Neural progenitor cell (in vitro differentiated cells): ENCODE measurements around the gene CAMSAP1. TPM values are rescaled to one million over a fixed set of nuclear protein-coding genes. Genes with fewer than 3 reads are reported as not detected.
A peak's percentile ranks its signal among the peaks of the same experiment; 100 is the strongest.

ENCODE experiments used
- DNase-seq: peaks from one replicate; pipeline ENCODE4 v3.0.0-alpha.2; 2016; ENCODE audit warnings: low spot score
- H2AFZ ChIP-seq: fragments of 200-600 bp; sonication (generic); replicated peaks from 2 replicates; pipeline ENCODE4 v1.6.1; 2016; ENCODE audit warnings: antibody characterized with exemption
- H3F3A ChIP-seq: fragments of 200-600 bp; sonication (generic); 2 replicates; pipeline ENCODE4 v1.6.1; 2016; ENCODE audit warnings: antibody characterized with exemption, low read depth
- H3K27ac ChIP-seq: fragments of 200-600 bp; sonication (generic); 2 replicates; pipeline ENCODE4 v1.5.1; 2016; ENCODE audit warnings: mild to moderate bottlenecking
- H3K27me3 ChIP-seq: fragments of 200-600 bp; sonication (generic); 2 replicates; pipeline ENCODE4 v1.6.1; 2016; ENCODE audit warnings: mild to moderate bottlenecking, moderate library complexity
- H3K36me3 ChIP-seq: fragments of 200-600 bp; sonication (generic); 2 replicates; pipeline ENCODE4 v1.5.1; 2016
- H3K4me1 ChIP-seq: fragments of 200-600 bp; sonication (generic); 2 replicates; pipeline ENCODE4 v1.6.1; 2016; ENCODE audit warnings: mixed run types
- H3K4me2 ChIP-seq: fragments of 200-600 bp; sonication (generic); 2 replicates; pipeline ENCODE4 v1.6.1; 2016
- H3K4me3 ChIP-seq: fragments of 200-600 bp; sonication (generic); 2 replicates; pipeline ENCODE4 v1.5.1; 2016
- H3K79me2 ChIP-seq: fragments of 200-600 bp; sonication (generic); 2 replicates; pipeline ENCODE4 v1.6.1; 2016; ENCODE audit warnings: low read depth
- H3K9ac ChIP-seq: fragments of 200-600 bp; sonication (generic); 2 replicates; pipeline ENCODE4 v1.6.1; 2016
- H3K9me3 ChIP-seq: fragments of 200-600 bp; sonication (generic); 2 replicates; pipeline ENCODE4 v1.5.1; 2016; ENCODE audit warnings: low read depth
- H4K20me1 ChIP-seq: fragments of 200-600 bp; sonication (generic); 2 replicates; pipeline ENCODE4 v1.6.1; 2016; ENCODE audit warnings: low read depth
- H3K27ac Mint-ChIP-seq: 3 replicates; pipeline ENCODE4 v1.8.0; 2021; ENCODE audit warnings: mixed read lengths
- H3K27me3 Mint-ChIP-seq: 2 replicates; pipeline ENCODE4 v1.8.0; 2022; ENCODE audit warnings: low read depth, mild to moderate bottlenecking, inconsistent platforms, moderate library complexity, mixed read lengths; ENCODE audit not compliant: insufficient read depth
- H3K36me3 Mint-ChIP-seq: 3 replicates; pipeline ENCODE4 v1.8.0; 2021; ENCODE audit warnings: mixed read lengths
- H3K4me1 Mint-ChIP-seq: 3 replicates; pipeline ENCODE4 v1.8.0; 2021; ENCODE audit warnings: mixed read lengths
- H3K4me3 Mint-ChIP-seq: 3 replicates; pipeline ENCODE4 v1.8.0; 2021; ENCODE audit warnings: mild to moderate bottlenecking, moderate library complexity, mixed read lengths
- H3K9me3 Mint-ChIP-seq: 3 replicates; pipeline ENCODE4 v1.8.0; 2020; ENCODE audit warnings: mixed read lengths
- EZH2 ChIP-seq: fragments of 200-600 bp; sonication (generic); IDR thresholded peaks from 2 replicates; pipeline ENCODE4 v1.6.1; 2017; ENCODE audit warnings: antibody characterized with exemption, mild to moderate bottlenecking, moderate library complexity
- EZH2phosphoT487 ChIP-seq: fragments of 200-600 bp; sonication (generic); IDR thresholded peaks from 2 replicates; pipeline ENCODE4 v1.6.1; 2017; ENCODE audit warnings: antibody characterized with exemption
- total RNA-seq: library from RNA; depleted of rRNA; stranded (reverse); fragments of >200 nt; gene quantifications from 2 replicates; pipeline ENCODE4 v1.2.3, GENCODE V29; 2015; ENCODE audit warnings: low replicate concordance
- TF ChIP-seq, protein P1 (sequence below): fragments of 200-600 bp; sonication (generic); IDR thresholded peaks from 2 replicates; pipeline ENCODE4 v1.5.1; 2017; ENCODE audit warnings: antibody characterized with exemption, mild to moderate bottlenecking

The CAMSAP1 gene
- total RNA-seq, 1 donor from 2014 or later: 39.3 TPM

- no peaks in the 10 kb centered on the region for H3F3A ChIP-seq
- no peak overlapping the region for H3K4me2 ChIP-seq
- H3K27ac Mint-ChIP-seq: peak overlapping the region; percentile 6
- TF ChIP-seq EZH2 (no peak), EZH2phosphoT487 (no peak)
- TF ChIP-seq, protein P1, sequence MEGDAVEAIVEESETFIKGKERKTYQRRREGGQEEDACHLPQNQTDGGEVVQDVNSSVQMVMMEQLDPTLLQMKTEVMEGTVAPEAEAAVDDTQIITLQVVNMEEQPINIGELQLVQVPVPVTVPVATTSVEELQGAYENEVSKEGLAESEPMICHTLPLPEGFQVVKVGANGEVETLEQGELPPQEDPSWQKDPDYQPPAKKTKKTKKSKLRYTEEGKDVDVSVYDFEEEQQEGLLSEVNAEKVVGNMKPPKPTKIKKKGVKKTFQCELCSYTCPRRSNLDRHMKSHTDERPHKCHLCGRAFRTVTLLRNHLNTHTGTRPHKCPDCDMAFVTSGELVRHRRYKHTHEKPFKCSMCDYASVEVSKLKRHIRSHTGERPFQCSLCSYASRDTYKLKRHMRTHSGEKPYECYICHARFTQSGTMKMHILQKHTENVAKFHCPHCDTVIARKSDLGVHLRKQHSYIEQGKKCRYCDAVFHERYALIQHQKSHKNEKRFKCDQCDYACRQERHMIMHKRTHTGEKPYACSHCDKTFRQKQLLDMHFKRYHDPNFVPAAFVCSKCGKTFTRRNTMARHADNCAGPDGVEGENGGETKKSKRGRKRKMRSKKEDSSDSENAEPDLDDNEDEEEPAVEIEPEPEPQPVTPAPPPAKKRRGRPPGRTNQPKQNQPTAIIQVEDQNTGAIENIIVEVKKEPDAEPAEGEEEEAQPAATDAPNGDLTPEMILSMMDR: no peak
- H3K9ac ChIP-seq: no peak overlapping the region
- H3K9me3 ChIP-seq: no peaks in the 10 kb centered on the region
- H2AFZ ChIP-seq: no peak overlapping the region
- H4K20me1 ChIP-seq: no peaks in the 10 kb centered on the region
- no peaks in the 10 kb centered on the region for H3K79me2 ChIP-seq
- H3K4me3 ChIP-seq: no peak overlapping the region
- peaks cover 9% of the 10 kb centered on the region for H3K9me3 Mint-ChIP-seq
- H3K27me3 Mint-ChIP-seq: peaks cover 2% of the 10 kb centered on the region
- H3K4me1 ChIP-seq: no peaks in the 10 kb centered on the region
- peaks cover 45% of the 10 kb centered on the region for H3K36me3 Mint-ChIP-seq
- no peak overlapping the region for H3K4me3 Mint-ChIP-seq
- no peaks in the 10 kb centered on the region for H3K36me3 ChIP-seq
- H3K4me1 Mint-ChIP-seq: no peaks in the 10 kb centered on the region
- no peak for DNase-seq
- H3K27ac ChIP-seq: no peak overlapping the region
- H3K27me3 ChIP-seq: no peaks in the 10 kb centered on the region
Observed at GRCh38 chr9:135939351-135940265, 32.3 kb upstream of the CAMSAP1 start.

DNA sequence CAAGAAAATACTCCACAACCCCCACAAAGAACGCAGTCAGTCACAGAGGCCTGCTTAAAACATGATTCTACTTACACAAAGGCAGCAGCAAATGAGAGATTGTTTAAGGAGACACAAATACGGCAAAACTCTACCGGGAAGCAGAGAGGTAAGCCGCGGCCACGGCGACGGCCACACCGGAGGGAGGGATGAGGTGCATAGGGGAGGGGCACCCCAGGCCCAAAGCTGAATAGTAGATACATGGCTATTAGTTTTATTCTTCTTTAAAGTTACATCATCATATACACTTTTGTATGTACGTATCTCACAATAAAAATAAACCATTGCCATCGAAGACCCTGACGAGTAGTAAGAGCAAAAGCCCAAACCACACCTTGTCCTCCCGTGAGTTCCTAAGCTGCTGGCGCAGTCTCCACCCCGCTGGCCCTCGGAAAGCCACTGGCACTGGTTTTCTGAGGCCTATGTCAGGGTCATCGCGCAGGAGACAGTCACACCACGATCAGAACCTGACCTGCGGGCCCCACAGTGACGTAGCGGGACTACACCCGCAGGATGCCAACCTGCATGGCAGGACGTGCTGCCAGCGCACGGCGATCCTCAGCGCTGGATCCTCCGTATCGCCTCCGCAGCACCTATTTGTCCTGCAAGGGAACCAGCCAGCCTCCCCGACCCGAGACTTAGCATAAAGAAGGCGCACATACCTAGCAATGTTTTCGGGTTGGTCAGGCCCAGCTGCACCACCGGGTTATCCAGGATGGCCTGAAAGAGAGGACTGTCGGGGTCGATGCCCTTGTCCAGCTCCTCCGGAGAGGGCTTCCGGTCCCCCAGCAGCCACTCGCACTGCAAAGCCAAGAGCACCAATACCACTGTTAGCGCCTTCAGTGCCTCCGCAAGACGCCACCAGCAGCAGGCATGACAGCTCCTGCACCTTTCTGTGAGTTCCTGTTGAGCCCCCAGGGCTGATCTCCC is 30.5 kb upstream of the CAMSAP1 start:
- Histone ChIP-seq H3K27ac (no peak overlapping the region), H3K27me3 (no peaks in the 10 kb centered on the region), H3F3A (no peaks in the 10 kb centered on the region), H3K9me3 (no peaks in the 10 kb centered on the region), H3K4me2 (no peak overlapping the region), H2AFZ (no peak overlapping the region), H3K36me3 (no peaks in the 10 kb centered on the region), H3K9ac (no peak overlapping the region), H3K79me2 (no peaks in the 10 kb centered on the region), H3K4me3 (no peak overlapping the region), H4K20me1 (no peaks in the 10 kb centered on the region), H3K4me1 (no peaks in the 10 kb centered on the region)
- Mint-ChIP-seq H3K36me3 (peaks cover 42% of the 10 kb centered on the region), H3K4me1 (no peaks in the 10 kb centered on the region), H3K4me3 (no peak overlapping the region), H3K27me3 (peaks cover 2% of the 10 kb centered on the region), H3K27ac (no peak overlapping the region), H3K9me3 (peaks cover 9% of the 10 kb centered on the region)
- TF ChIP-seq EZH2: no peak
- TF ChIP-seq, protein P1: no peak
- no peak for TF ChIP-seq EZH2phosphoT487
- DNase-seq: no peak

GRCh38 chr9:135933114-135933513 is 25.8 kb upstream of the CAMSAP1 start:
- H2AFZ ChIP-seq: no peak overlapping the region
- H3K27ac ChIP-seq: no peak overlapping the region
- no peaks in the 10 kb centered on the region for H3K27me3 ChIP-seq
- Mint-ChIP-seq H3K4me1 (no peaks in the 10 kb centered on the region), H3K27me3 (no peaks in the 10 kb centered on the region), H3K36me3 (peaks cover 35% of the 10 kb centered on the region), H3K4me3 (no peak overlapping the region), H3K9me3 (peaks cover 9% of the 10 kb centered on the region), H3K27ac (no peak overlapping the region)
- H3K4me2 ChIP-seq: no peak overlapping the region
- H3F3A ChIP-seq: no peaks in the 10 kb centered on the region
- H3K36me3 ChIP-seq: no peaks in the 10 kb centered on the region
- no peaks in the 10 kb centered on the region for H3K4me1 ChIP-seq
- H3K9ac ChIP-seq: no peak overlapping the region
- H3K79me2 ChIP-seq: no peaks in the 10 kb centered on the region
- DNase-seq: no peak
- no peaks in the 10 kb centered on the region for H4K20me1 ChIP-seq
- no peaks in the 10 kb centered on the region for H3K9me3 ChIP-seq
- TF ChIP-seq, protein P1: no peak
- no peak for TF ChIP-seq EZH2
- no peak for TF ChIP-seq EZH2phosphoT487
- no peak overlapping the region for H3K4me3 ChIP-seq
